ENCODE results near the gene PPP1R14C. TPM values are rescaled to one million over a fixed set of nuclear protein-coding genes. Genes with fewer than 3 reads are reported as not detected.

The PPP1R14C gene
- total RNA-seq, 1 experiment from 2014 or later, result 4.6 TPM

GRCh38 chr6:150208611-150209352 is 65.9 kb downstream of the PPP1R14C start:
- H3K27me3 ChIP-seq (replicated peaks; ENCODE audit: insufficient read depth, low read depth, low read length, poor library complexity), result no peaks in the 10 kb centered on the region
- TF ChIP-seq, protein P1, sequence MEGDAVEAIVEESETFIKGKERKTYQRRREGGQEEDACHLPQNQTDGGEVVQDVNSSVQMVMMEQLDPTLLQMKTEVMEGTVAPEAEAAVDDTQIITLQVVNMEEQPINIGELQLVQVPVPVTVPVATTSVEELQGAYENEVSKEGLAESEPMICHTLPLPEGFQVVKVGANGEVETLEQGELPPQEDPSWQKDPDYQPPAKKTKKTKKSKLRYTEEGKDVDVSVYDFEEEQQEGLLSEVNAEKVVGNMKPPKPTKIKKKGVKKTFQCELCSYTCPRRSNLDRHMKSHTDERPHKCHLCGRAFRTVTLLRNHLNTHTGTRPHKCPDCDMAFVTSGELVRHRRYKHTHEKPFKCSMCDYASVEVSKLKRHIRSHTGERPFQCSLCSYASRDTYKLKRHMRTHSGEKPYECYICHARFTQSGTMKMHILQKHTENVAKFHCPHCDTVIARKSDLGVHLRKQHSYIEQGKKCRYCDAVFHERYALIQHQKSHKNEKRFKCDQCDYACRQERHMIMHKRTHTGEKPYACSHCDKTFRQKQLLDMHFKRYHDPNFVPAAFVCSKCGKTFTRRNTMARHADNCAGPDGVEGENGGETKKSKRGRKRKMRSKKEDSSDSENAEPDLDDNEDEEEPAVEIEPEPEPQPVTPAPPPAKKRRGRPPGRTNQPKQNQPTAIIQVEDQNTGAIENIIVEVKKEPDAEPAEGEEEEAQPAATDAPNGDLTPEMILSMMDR (conservative IDR thresholded peaks at IDR 0.05; ENCODE audit: low read depth, low read length), result no peak
- no peak for TF ChIP-seq EZH2 (IDR thresholded peaks at IDR 0.05; ENCODE audit: borderline replicate concordance, low read depth, low read length, poor library complexity, severe bottlenecking)
- no peaks in the 10 kb centered on the region for H3K36me3 ChIP-seq (ENCODE audit: insufficient read depth, low read length, poor library complexity, severe bottlenecking)
- H3K27ac ChIP-seq (ENCODE audit: low read depth, low read length, poor library complexity, severe bottlenecking), result no peak overlapping the region
- H3K4me1 ChIP-seq (ENCODE audit: insufficient read depth, low read length, poor library complexity, severe bottlenecking), result no peaks in the 10 kb centered on the region
- intact Hi-C loops (cut with micrococcal nuclease; ENCODE audit: unreplicated experiment), result no loop called here
- no peak overlapping the region for H3K4me3 ChIP-seq (ENCODE audit: low read depth, low read length, poor library complexity, severe bottlenecking)
- DNase-seq (ENCODE audit: low spot score), result peak; percentile 59
- BruUV-seq (replicated peaks), result no TSS peak
- no peaks in the 10 kb centered on the region for H3K9me3 ChIP-seq (ENCODE audit: low read depth, low read length, poor library complexity, severe bottlenecking)
- ChIA-PET POLR2A (ENCODE audit: low non-redundant PET) (no interaction called here), CTCF (interaction anchor here (0.6 kb wide), 1 partner anchor 202 kb away, joined by 3 read pairs; no protein-coding TSS in a partner anchor)

- TF ChIP-seq, protein P1 (conservative IDR thresholded peaks at IDR 0.05; ENCODE audit: low read depth, low read length), result no peak
- TF ChIP-seq EZH2 (IDR thresholded peaks at IDR 0.05; ENCODE audit: borderline replicate concordance, low read depth, low read length, poor library complexity, severe bottlenecking), result no peak
- DNase-seq (ENCODE audit: low spot score), result no peak
- CTCF ChIA-PET, result interaction anchor here (0.6 kb wide), 1 partner anchor 203 kb away, joined by 3 read pairs; no protein-coding TSS in a partner anchor
- Histone ChIP-seq H3K27me3 (replicated peaks; ENCODE audit: insufficient read depth, low read depth, low read length, poor library complexity) (no peaks in the 10 kb centered on the region), H3K9me3 (ENCODE audit: low read depth, low read length, poor library complexity, severe bottlenecking) (no peaks in the 10 kb centered on the region), H3K4me1 (ENCODE audit: insufficient read depth, low read length, poor library complexity, severe bottlenecking) (no peaks in the 10 kb centered on the region), H3K36me3 (ENCODE audit: insufficient read depth, low read length, poor library complexity, severe bottlenecking) (no peaks in the 10 kb centered on the region), H3K27ac (ENCODE audit: low read depth, low read length, poor library complexity, severe bottlenecking) (no peak overlapping the region), H3K4me3 (ENCODE audit: low read depth, low read length, poor library complexity, severe bottlenecking) (no peak overlapping the region)
- intact Hi-C loops (cut with micrococcal nuclease; ENCODE audit: unreplicated experiment), result no loop called here
- POLR2A ChIA-PET (ENCODE audit: low non-redundant PET), result no interaction called here
- no TSS peak for BruUV-seq (replicated peaks)
Observed at GRCh38 chr6:150209415-150209814, 66.6 kb downstream of the PPP1R14C start.

GRCh38 chr6:150211700-150212511 is 69.1 kb downstream of the PPP1R14C start:
- ChIA-PET POLR2A (ENCODE audit: low non-redundant PET) (no interaction called here), CTCF (no interaction called here)
- BruUV-seq (replicated peaks), result no TSS peak
- H3K36me3 ChIP-seq (ENCODE audit: insufficient read depth, low read length, poor library complexity, severe bottlenecking), result no peaks in the 10 kb centered on the region
- no peaks in the 10 kb centered on the region for H3K9me3 ChIP-seq (ENCODE audit: low read depth, low read length, poor library complexity, severe bottlenecking)
- no peaks in the 10 kb centered on the region for H3K27me3 ChIP-seq (replicated peaks; ENCODE audit: insufficient read depth, low read depth, low read length, poor library complexity)
- TF ChIP-seq EZH2 (IDR thresholded peaks at IDR 0.05; ENCODE audit: borderline replicate concordance, low read depth, low read length, poor library complexity, severe bottlenecking), result no peak
- TF ChIP-seq, protein P1 (conservative IDR thresholded peaks at IDR 0.05; ENCODE audit: low read depth, low read length), result no peak
- DNase-seq (ENCODE audit: low spot score), result no peak
- H3K27ac ChIP-seq (ENCODE audit: low read depth, low read length, poor library complexity, severe bottlenecking), result no peak overlapping the region
- H3K4me3 ChIP-seq (ENCODE audit: low read depth, low read length, poor library complexity, severe bottlenecking), result no peak overlapping the region
- intact Hi-C loops (cut with micrococcal nuclease; ENCODE audit: unreplicated experiment), result no loop called here
- H3K4me1 ChIP-seq (ENCODE audit: insufficient read depth, low read length, poor library complexity, severe bottlenecking), result no peaks in the 10 kb centered on the region

Measured in A673 (cell line).